ENCODE results near the gene SP9.

DNA sequence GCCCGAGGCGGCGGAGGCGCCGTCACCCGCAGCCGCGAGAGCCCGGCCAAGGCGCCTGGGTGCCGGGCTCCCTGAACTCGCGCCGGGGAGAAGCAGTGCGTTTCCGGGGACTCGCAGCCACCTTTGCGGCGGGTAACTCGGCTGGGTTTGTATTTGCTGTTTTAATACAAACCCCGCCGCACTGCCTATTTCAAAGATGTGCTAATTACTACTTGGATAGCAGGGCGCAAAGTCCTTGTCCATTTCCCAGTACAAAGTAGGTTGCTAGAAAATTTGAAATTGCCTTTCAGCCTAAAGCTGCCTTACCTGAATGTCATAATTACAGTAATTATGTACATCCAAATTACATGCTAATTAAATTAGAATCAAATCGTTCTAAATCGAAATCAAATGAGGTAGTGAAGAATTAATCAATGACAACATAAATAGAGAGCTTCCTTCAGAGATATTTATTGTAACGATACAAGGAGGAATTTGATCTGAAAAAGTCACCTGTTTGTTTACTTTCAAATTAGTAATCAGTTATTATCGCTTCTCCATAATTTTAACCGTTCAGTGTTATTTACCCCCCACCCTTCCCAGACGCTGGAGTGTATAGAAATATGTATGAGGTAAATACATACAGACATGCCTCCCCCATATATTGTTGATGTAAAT lies 8.1 kb downstream of the SP9 start:
- TF ChIP-seq FOXM1 (IDR thresholded peaks at IDR 0.05; ENCODE audit: borderline replicate concordance, low read depth) (no peak), TAF1 (IDR thresholded peaks at IDR 0.05; ENCODE audit: low read depth) (no peak), CEBPB (IDR thresholded peaks at IDR 0.05) (no peak), YY1 (IDR thresholded peaks at IDR 0.05; ENCODE audit: low read depth) (no peak), RAD21 (IDR thresholded peaks at IDR 0.05; ENCODE audit: low read depth) (no peak), EP300 (IDR thresholded peaks at IDR 0.05; ENCODE audit: borderline replicate concordance) (no peak), ZBTB7A (IDR thresholded peaks at IDR 0.05; ENCODE audit: low read depth) (no peak), TEAD4 (IDR thresholded peaks at IDR 0.05) (no peak), CREB1 (IDR thresholded peaks at IDR 0.05; ENCODE audit: low read depth) (no peak)
- TF ChIP-seq, protein P1, sequence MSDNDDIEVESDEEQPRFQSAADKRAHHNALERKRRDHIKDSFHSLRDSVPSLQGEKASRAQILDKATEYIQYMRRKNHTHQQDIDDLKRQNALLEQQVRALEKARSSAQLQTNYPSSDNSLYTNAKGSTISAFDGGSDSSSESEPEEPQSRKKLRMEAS (IDR thresholded peaks at IDR 0.05): no peak
- TF ChIP-seq, protein P2, sequence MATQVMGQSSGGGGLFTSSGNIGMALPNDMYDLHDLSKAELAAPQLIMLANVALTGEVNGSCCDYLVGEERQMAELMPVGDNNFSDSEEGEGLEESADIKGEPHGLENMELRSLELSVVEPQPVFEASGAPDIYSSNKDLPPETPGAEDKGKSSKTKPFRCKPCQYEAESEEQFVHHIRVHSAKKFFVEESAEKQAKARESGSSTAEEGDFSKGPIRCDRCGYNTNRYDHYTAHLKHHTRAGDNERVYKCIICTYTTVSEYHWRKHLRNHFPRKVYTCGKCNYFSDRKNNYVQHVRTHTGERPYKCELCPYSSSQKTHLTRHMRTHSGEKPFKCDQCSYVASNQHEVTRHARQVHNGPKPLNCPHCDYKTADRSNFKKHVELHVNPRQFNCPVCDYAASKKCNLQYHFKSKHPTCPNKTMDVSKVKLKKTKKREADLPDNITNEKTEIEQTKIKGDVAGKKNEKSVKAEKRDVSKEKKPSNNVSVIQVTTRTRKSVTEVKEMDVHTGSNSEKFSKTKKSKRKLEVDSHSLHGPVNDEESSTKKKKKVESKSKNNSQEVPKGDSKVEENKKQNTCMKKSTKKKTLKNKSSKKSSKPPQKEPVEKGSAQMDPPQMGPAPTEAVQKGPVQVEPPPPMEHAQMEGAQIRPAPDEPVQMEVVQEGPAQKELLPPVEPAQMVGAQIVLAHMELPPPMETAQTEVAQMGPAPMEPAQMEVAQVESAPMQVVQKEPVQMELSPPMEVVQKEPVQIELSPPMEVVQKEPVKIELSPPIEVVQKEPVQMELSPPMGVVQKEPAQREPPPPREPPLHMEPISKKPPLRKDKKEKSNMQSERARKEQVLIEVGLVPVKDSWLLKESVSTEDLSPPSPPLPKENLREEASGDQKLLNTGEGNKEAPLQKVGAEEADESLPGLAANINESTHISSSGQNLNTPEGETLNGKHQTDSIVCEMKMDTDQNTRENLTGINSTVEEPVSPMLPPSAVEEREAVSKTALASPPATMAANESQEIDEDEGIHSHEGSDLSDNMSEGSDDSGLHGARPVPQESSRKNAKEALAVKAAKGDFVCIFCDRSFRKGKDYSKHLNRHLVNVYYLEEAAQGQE (IDR thresholded peaks at IDR 0.05; ENCODE audit: low read depth): no peak
- TF ChIP-seq, protein P3, sequence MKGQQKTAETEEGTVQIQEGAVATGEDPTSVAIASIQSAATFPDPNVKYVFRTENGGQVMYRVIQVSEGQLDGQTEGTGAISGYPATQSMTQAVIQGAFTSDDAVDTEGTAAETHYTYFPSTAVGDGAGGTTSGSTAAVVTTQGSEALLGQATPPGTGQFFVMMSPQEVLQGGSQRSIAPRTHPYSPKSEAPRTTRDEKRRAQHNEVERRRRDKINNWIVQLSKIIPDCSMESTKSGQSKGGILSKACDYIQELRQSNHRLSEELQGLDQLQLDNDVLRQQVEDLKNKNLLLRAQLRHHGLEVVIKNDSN (IDR thresholded peaks at IDR 0.05): no peak

Measured in Ishikawa (cell line).